ENCODE measurements around the gene B3GNT3.
"Not testable (repeated sequence)": the region's sequence is repeated elsewhere in the genome, so short reads cannot be mapped to it uniquely, and the experiment has no call there.

B3GNT3 gene

GRCh38 chr19:17778251-17778967, 16.5 kb upstream of the B3GNT3 start:
- TF ChIP-seq ZNF274 (IDR thresholded peaks at IDR 0.05; ENCODE audit: low read depth, low read length), result no peak
- H3K4me3 ChIP-seq (ENCODE audit: low read length), result no peak overlapping the region

- H3K4me3 ChIP-seq (ENCODE audit: low read length), result no peak overlapping the region
Measured at GRCh38 chr19:17778968-17779929, 15.7 kb upstream of the B3GNT3 start.

GRCh38 chr19:17780781-17781180, 14.2 kb upstream of the B3GNT3 start:
- TF ChIP-seq ZNF274 (IDR thresholded peaks at IDR 0.05; ENCODE audit: low read depth, low read length), result no peak
- H3K4me3 ChIP-seq (ENCODE audit: low read length), result no peak overlapping the region

More at GRCh38 chr19:17778968-17779929, 15.7 kb upstream of the B3GNT3 start:
- no peak for TF ChIP-seq ZNF274 (IDR thresholded peaks at IDR 0.05; ENCODE audit: low read depth, low read length)

- H3K4me3 ChIP-seq (ENCODE audit: low read length), result not testable (repeated sequence)
Measured at GRCh38 chr19:17783721-17784120, 11.2 kb upstream of the B3GNT3 start.

- H3K4me3 ChIP-seq (ENCODE audit: low read length), result no peak overlapping the region
- TF ChIP-seq ZNF274 (IDR thresholded peaks at IDR 0.05; ENCODE audit: low read depth, low read length), result no peak
Measured at GRCh38 chr19:17784201-17785008, 10.5 kb upstream of the B3GNT3 start.

- no peak for TF ChIP-seq ZNF274 (IDR thresholded peaks at IDR 0.05; ENCODE audit: low read depth, low read length)
Measured at GRCh38 chr19:17787274-17787913, 7.5 kb upstream of the B3GNT3 start.

GRCh38 chr19:17788632-17789031, 6.3 kb upstream of the B3GNT3 start:
- no peak overlapping the region for H3K4me3 ChIP-seq (ENCODE audit: low read length)
- no peak for TF ChIP-seq ZNF274 (IDR thresholded peaks at IDR 0.05; ENCODE audit: low read depth, low read length)

More at GRCh38 chr19:17787274-17787913, 7.5 kb upstream of the B3GNT3 start:
- H3K4me3 ChIP-seq (ENCODE audit: low read length), result no peak overlapping the region

GRCh38 chr19:17790059-17790780, 4.7 kb upstream of the B3GNT3 start:
- H3K4me3 ChIP-seq (ENCODE audit: low read length), result no peak overlapping the region
- TF ChIP-seq ZNF274 (IDR thresholded peaks at IDR 0.05; ENCODE audit: low read depth, low read length), result no peak

- H3K4me3 ChIP-seq (ENCODE audit: low read length), result no peak overlapping the region
- TF ChIP-seq ZNF274 (IDR thresholded peaks at IDR 0.05; ENCODE audit: low read depth, low read length), result no peak
Measured at GRCh38 chr19:17794412-17794730, 567 bp upstream of the B3GNT3 start.

GRCh38 chr19:17795495-17795856, 538 bp downstream of the B3GNT3 start:
- no peak overlapping the region for H3K4me3 ChIP-seq (ENCODE audit: low read length)
- TF ChIP-seq ZNF274 (IDR thresholded peaks at IDR 0.05; ENCODE audit: low read depth, low read length), result no peak

- H3K4me3 ChIP-seq (ENCODE audit: low read length), result no peak overlapping the region
- no peak for TF ChIP-seq ZNF274 (IDR thresholded peaks at IDR 0.05; ENCODE audit: low read depth, low read length)
Measured at GRCh38 chr19:17796013-17796837, 1.3 kb downstream of the B3GNT3 start.

- H3K4me3 ChIP-seq (ENCODE audit: low read length), result no peak overlapping the region
- TF ChIP-seq ZNF274 (IDR thresholded peaks at IDR 0.05; ENCODE audit: low read depth, low read length), result no peak
Measured at GRCh38 chr19:17796838-17797423, 2.0 kb downstream of the B3GNT3 start.

Measured in GM08714 (cell line).